GM19099 (cell line): ENCODE results near the gene STXBP3.

ENCODE experiments used
- POLR2A ChIP-seq: IDR thresholded peaks from 3 replicates; pipeline ENCODE4 v1.6.1; 2011; ENCODE audit warnings: low read depth; ENCODE audit not compliant: insufficient read length; ENCODE audit errors: extremely low read depth

The STXBP3 gene

GRCh38 chr1:108815566-108815965 lies 69.1 kb downstream of the STXBP3 start:
- TF ChIP-seq POLR2A, result no peak

GRCh38 chr1:108816049-108816893 lies 69.8 kb downstream of the STXBP3 start:
- TF ChIP-seq POLR2A, result no peak

DNA sequence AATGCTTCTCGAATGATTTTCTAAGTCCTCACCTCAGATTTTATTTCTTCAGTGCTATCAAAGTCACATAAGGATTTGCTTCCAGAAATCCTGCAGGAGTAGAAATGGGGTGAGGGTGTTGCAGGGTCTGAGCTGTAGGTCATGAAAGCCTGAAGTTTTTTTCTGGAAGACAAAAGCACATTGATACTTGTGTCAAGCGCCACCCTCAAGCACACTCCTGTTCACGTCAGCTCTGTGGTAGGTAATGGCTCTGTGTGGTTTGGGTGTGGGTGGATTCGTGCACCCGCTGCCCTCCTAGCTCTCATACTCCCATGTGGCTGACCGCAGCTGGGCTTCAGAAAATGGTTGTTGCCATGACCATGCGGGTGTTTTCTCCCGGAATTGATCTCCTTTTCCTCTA lies 70.5 kb downstream of the STXBP3 start:
- TF ChIP-seq POLR2A, result no peak

DNA sequence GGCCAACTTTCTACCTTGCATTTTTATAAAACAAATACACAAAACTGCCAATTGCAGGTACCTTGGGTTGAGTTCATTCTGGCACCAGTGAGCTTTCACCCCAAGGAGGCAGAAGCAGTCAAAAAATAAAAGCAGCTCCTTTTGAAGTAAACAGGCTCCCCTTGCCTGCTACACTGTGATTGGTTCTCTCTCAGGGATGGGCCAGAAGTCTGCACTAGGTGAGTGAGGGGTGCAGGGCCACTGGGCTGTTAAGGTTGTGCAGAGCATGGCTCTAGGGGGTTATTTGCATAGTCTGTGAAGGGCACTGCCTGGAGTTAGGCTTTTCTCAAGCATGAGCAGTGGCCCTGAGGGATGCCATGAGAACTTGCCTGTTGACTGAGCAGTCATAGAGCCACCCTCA lies 71.3 kb downstream of the STXBP3 start:
- TF ChIP-seq POLR2A, result no peak

- no peak for TF ChIP-seq POLR2A
These were observed 73.4 kb downstream of the STXBP3 start for GRCh38 chr1:108819878-108820277.

DNA sequence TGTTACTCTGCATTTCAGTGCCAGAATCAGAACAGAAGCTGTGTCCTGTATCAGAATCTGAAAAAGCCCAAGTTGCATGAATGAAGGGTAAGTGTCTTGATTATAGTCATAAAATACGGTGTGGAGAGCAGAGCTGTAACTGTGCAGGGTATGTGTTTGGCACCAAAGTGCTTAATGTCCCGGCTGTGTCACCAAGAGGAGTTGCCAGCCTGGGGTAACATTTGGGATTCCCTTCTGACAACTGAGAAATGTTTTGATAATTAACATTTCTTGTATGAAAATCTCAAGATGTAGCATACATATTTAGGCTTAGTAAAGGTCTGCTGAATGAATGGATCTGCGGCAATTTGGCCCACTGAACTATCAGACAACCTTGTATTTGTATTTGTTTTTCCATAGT lies 77.2 kb downstream of the STXBP3 start:
- no peak for TF ChIP-seq POLR2A

DNA sequence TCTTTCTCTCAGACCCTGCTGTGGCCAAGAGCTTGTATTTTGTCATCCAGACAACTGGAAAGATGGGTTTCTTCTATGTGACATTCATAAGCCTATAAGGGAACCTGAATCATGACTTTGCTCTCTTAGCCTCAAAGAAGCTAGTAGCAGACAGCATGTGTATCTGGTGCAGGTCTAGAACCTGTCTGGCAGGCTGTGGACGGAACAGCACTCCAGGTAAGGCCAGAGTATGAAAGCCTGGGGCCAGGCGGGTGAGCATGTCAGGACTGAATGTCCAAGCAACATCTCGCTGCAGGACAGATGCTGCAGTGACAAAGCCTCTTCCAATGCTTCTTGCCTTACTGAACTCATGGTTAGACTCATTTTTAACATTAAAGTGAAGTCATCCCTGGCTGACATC lies 77.6 kb downstream of the STXBP3 start:
- TF ChIP-seq POLR2A, result no peak

DNA sequence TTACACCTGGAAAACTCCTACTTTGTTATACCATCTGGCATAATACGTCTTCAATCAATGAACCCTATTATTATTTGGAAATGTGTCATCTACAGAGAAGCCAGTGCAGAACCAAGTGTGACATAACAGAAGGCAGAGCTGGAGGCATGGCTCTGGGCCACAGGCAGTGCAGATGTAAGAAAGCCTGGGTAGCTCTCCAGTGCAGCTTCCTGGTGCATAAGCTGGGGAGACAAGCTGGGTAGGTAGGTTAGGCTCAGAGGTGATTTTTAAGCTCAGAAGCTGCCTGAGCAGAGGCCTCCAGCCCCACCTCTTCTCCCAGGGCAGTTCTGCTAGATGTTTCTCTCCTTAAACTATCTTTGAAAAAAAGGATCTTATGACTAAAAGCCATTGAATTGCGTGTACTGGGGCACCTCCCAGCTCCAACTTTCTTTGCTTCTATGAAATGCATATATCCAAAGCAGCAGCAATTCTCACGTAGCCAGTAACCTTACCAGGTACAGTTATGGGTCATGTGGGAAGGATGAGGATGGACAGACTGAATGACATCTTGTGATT lies 79.7 kb downstream of the STXBP3 start:
- no peak for TF ChIP-seq POLR2A

GRCh38 chr1:108828074-108828961 lies 81.8 kb downstream of the STXBP3 start:
- TF ChIP-seq POLR2A, result no peak

- no peak for TF ChIP-seq POLR2A
These were observed 83.0 kb downstream of the STXBP3 start for GRCh38 chr1:108829498-108829916.

GRCh38 chr1:108830119-108831008 lies 83.9 kb downstream of the STXBP3 start:
- TF ChIP-seq POLR2A, result no peak

- TF ChIP-seq POLR2A, result no peak
These were observed 84.8 kb downstream of the STXBP3 start for GRCh38 chr1:108831225-108831624.

GRCh38 chr1:108832929-108833328 lies 86.5 kb downstream of the STXBP3 start:
- TF ChIP-seq POLR2A, result no peak

DNA sequence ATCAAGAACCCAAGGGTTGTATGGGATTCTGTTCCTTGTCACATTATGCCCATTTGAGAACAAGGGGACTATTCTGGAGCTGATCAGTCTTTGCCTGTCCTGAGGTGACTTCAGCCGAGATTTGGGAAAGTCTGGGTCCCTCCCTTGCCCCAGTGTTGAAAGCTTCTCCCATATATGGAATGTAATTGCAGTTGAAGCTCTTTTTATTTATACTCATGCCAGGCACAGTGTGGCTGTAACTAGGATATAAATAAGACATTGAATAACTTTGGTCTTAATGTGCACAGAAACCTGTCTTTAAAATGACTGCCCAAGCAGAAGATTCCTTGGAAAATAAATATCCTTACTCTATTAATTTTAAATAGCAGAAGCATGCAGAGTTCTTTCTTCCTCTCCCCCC lies 95.2 kb downstream of the STXBP3 start:
- TF ChIP-seq POLR2A, result no peak
